ENCODE results near the gene C2CD2.

- no peak for TF ChIP-seq EZH2phosphoT487 (IDR thresholded peaks at IDR 0.05; ENCODE audit: borderline replicate concordance, low read depth)
- no peak for TF ChIP-seq POLR2AphosphoS5 (IDR thresholded peaks at IDR 0.05; ENCODE audit: low read depth, low read length)
- TF ChIP-seq, protein P1, sequence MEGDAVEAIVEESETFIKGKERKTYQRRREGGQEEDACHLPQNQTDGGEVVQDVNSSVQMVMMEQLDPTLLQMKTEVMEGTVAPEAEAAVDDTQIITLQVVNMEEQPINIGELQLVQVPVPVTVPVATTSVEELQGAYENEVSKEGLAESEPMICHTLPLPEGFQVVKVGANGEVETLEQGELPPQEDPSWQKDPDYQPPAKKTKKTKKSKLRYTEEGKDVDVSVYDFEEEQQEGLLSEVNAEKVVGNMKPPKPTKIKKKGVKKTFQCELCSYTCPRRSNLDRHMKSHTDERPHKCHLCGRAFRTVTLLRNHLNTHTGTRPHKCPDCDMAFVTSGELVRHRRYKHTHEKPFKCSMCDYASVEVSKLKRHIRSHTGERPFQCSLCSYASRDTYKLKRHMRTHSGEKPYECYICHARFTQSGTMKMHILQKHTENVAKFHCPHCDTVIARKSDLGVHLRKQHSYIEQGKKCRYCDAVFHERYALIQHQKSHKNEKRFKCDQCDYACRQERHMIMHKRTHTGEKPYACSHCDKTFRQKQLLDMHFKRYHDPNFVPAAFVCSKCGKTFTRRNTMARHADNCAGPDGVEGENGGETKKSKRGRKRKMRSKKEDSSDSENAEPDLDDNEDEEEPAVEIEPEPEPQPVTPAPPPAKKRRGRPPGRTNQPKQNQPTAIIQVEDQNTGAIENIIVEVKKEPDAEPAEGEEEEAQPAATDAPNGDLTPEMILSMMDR (IDR thresholded peaks at IDR 0.05) = no peak
- no peak for TF ChIP-seq FOXJ3 (CRISPR knock-in tag; IDR thresholded peaks at IDR 0.05)
- no peak for TF ChIP-seq SIN3A (IDR thresholded peaks at IDR 0.05; ENCODE audit: borderline replicate concordance, low read depth, low read length)
- TF ChIP-seq TEAD4 (IDR thresholded peaks at IDR 0.05; ENCODE audit: borderline replicate concordance, insufficient read depth) = no peak
- TF ChIP-seq, protein P2, sequence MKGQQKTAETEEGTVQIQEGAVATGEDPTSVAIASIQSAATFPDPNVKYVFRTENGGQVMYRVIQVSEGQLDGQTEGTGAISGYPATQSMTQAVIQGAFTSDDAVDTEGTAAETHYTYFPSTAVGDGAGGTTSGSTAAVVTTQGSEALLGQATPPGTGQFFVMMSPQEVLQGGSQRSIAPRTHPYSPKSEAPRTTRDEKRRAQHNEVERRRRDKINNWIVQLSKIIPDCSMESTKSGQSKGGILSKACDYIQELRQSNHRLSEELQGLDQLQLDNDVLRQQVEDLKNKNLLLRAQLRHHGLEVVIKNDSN (IDR thresholded peaks at IDR 0.05; ENCODE audit: borderline replicate concordance, low read depth) = no peak
- no peak for TF ChIP-seq MXI1 (IDR thresholded peaks at IDR 0.05; ENCODE audit: low read depth, low read length)
- no peak for TF ChIP-seq NFIC (IDR thresholded peaks at IDR 0.05; ENCODE audit: borderline replicate concordance)
- no peak for TF ChIP-seq CHD2 (IDR thresholded peaks at IDR 0.05; ENCODE audit: low read length, partially characterized antibody)
These were observed 105.3 kb downstream of the C2CD2 start for GRCh38 chr21:41848533-41848932.
